T-helper 1 cell treated with Interleukin-12 subunit alpha and Interleukin-12 subunit beta and Interleukin-4 antibody, amounts not matched to agents 30 μg/mL and 1 μg/mL, for 36 hours (primary cell): ENCODE data around the gene RCAN2.
"Not testable (repeated sequence)": the region's sequence is repeated elsewhere in the genome, so short reads cannot be mapped to it uniquely, and the experiment has no call there.

Experiments
- H3K27ac Mint-ChIP-seq: one replicate; pipeline ENCODE4 v1.8.0; 2021; ENCODE audit warnings: mild to moderate bottlenecking, mixed read lengths
- H3K27me3 Mint-ChIP-seq: one replicate; pipeline ENCODE4 v1.8.0; 2021; ENCODE audit warnings: low read depth, mixed read lengths
- H3K36me3 Mint-ChIP-seq: one replicate; pipeline ENCODE4 v1.8.0; 2021; ENCODE audit warnings: low read depth, mixed read lengths
- H3K4me1 Mint-ChIP-seq: one replicate; pipeline ENCODE4 v1.8.0; 2021; ENCODE audit warnings: low read depth, mixed read lengths
- H3K4me3 Mint-ChIP-seq: one replicate; pipeline ENCODE4 v1.8.0; 2021; ENCODE audit warnings: mild to moderate bottlenecking, moderate library complexity, mixed read lengths
- H3K9me3 Mint-ChIP-seq: one replicate; pipeline ENCODE4 v1.8.0; 2021; ENCODE audit warnings: mixed read lengths

RCAN2 gene

DNA sequence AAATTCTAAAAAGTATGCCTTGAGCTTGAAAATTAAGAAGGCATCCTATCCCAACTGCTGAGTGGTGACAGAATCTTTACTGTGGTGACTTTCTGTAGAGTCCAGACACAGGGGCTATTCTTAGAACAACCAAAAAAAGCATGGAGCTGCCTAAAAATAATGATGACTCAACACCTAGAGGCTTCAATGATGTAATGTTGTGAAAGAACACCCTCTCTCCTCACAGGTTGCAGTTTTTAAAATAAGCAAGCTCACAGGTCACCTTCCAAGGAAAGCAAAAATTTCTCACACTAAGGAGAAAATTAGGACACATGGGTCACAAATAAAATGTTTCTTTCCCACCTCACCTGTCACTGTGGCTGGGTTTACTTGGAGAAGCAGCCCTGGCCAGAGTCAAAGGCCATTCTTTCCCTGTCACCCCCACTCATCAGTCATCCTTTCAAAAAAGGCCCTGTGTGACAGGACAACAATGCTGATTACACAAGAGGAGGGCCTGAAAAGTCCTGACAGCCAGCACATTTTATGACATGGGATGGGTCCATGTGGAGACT lies 53.5 kb downstream of the RCAN2 start:
- no peaks in the 10 kb centered on the region for H3K36me3 Mint-ChIP-seq
- no peaks in the 10 kb centered on the region for H3K9me3 Mint-ChIP-seq
- H3K27ac Mint-ChIP-seq: no peak overlapping the region
- peaks cover 7% of the 10 kb centered on the region for H3K27me3 Mint-ChIP-seq
- H3K4me3 Mint-ChIP-seq: no peak overlapping the region
- H3K4me1 Mint-ChIP-seq: no peaks in the 10 kb centered on the region

DNA sequence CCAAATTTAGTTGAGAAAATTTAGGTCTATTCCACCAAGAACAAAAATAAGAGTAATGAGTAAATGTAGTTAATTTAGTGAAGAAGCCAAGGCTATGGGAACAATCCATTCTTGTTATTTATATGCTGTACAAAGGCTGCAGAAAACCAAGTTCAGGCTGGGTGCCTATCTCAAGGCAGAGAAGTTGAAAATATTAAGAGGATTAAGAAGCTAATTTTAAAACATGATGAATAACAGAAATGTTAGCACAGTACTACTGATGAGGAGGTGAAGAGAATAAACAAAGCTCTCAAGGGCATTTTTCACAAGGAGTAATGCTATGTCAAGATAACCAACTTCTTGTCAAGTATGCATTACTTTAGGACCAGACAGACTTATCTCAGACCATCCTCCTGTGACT lies 68.6 kb downstream of the RCAN2 start:
- Mint-ChIP-seq H3K36me3 (no peaks in the 10 kb centered on the region), H3K27me3 (peaks cover 21% of the 10 kb centered on the region), H3K9me3 (no peaks in the 10 kb centered on the region), H3K4me1 (no peaks in the 10 kb centered on the region), H3K4me3 (no peak overlapping the region), H3K27ac (no peak overlapping the region)

DNA sequence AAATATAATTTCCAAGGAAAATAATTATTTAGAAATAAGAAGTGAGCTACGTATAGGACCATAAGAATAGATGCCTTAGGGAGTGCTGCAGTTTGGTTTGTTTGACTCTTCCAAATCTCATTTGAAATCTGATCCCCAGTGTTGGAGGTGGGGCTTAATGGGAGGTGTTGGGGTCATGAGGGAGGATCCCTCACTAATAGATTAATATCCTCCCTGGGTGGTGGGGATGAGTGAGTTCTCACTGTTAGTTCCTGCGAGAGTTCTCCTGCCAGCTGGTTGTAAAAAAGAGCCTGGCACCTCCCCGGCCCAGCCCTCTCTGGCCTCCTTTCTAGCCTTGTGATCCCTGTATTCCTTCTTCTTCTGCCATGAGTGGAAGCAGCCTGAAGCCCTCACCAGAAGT lies 69.3 kb downstream of the RCAN2 start:
- H3K9me3 Mint-ChIP-seq: no peaks in the 10 kb centered on the region
- H3K4me3 Mint-ChIP-seq: no peak overlapping the region
- H3K36me3 Mint-ChIP-seq: no peaks in the 10 kb centered on the region
- no peaks in the 10 kb centered on the region for H3K4me1 Mint-ChIP-seq
- H3K27me3 Mint-ChIP-seq: peaks cover 25% of the 10 kb centered on the region
- H3K27ac Mint-ChIP-seq: no peak overlapping the region

DNA sequence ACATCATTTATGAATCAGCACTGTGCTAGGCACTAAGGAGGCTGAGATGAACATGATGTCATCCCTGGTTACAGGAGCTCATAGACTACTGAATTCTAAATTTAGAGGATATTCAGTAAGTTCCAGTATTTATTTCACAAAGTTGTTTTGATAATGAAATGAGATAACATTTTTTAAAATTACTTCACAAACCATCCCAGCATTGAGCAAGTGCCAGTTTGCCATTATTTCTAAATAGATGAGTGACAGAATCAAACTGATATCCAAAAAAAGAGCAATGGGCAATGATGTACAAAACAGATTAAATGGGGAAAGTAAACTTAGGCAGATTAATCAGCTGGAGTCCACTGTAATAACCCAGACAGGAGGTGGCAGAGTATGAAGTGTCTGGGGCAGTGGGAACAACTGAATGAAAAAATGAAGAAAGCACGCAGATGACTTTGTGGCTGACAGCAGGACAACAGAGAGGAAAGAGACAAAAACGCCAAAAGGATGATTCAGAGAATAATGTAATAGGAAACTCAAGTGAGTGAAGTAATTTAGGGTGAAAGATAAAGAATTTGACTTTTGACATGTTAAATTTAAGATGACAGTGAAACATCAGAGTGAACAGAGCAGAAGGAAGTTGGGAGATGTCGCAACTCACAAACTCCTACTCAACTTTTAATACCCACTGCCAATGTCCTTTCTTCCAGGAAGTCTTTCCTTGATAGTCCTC lies 70.2 kb downstream of the RCAN2 start:
- no peaks in the 10 kb centered on the region for H3K4me1 Mint-ChIP-seq
- H3K4me3 Mint-ChIP-seq: no peak overlapping the region
- peaks cover 26% of the 10 kb centered on the region for H3K27me3 Mint-ChIP-seq
- H3K9me3 Mint-ChIP-seq: no peaks in the 10 kb centered on the region
- H3K36me3 Mint-ChIP-seq: no peaks in the 10 kb centered on the region
- no peak overlapping the region for H3K27ac Mint-ChIP-seq

DNA sequence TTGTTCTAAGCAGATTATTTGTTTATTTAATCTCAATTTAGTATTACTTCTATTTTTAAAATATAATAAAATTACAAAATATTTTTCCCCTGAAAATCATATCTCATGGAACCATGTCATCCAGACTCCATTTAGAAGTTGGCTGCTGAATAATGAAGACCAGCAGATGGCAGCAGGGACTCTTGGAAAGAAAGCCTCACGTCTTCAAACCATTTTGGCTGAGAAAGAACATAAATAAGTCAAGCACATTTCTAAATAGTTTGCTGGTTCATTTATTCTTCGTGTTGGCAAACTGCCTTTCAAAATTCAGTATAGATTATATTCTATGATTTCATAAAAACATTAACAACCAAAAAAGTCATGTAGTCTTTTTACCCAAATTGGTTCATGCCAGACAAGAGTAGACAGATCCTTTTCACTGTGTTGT lies 71.7 kb downstream of the RCAN2 start:
- no peaks in the 10 kb centered on the region for H3K9me3 Mint-ChIP-seq
- H3K27ac Mint-ChIP-seq: no peak overlapping the region
- no peaks in the 10 kb centered on the region for H3K4me1 Mint-ChIP-seq
- peaks cover 26% of the 10 kb centered on the region for H3K27me3 Mint-ChIP-seq
- H3K36me3 Mint-ChIP-seq: no peaks in the 10 kb centered on the region
- no peak overlapping the region for H3K4me3 Mint-ChIP-seq

DNA sequence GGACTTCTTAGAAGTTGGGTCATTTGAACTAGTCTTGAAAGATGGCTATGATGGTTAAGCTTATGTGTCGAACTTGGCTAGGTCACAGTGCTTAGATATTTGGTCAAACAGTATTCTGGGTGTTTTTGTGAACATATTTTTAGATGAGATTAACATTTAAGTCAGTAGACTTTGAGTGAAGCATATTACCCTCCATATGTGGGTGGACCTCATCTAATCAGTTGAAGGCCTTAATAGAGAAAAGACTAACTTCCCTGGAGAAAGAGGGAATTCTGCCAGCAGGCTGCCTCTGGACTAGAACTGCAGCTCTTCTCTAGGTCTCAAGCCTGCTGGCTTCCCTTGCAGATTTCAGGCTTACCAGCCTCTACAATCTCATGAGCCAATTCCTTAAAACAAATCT lies 76.9 kb downstream of the RCAN2 start:
- Mint-ChIP-seq H3K27ac (no peak overlapping the region), H3K36me3 (no peaks in the 10 kb centered on the region)

DNA sequence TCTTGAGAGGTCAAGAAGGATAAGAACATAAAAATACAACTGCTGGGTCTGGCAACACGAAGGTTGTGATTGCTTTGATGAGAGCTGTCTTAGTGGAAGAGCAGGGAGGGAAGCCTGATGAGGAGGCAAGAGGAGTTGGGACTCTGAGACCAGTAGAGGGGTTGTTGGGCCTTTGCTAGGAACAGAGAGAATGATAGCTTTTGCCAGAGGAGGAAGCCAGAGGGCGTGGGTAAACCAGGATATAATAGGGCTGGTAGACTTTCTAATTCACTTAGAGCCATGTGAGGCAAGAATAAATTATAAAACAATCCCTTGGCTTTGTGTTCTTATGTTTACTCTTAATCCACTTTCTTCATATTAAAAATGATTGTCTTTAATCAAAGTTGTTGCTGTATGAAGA lies 78.6 kb downstream of the RCAN2 start:
- Mint-ChIP-seq H3K4me3 (no peak overlapping the region), H3K27me3 (peaks cover 5% of the 10 kb centered on the region), H3K36me3 (no peaks in the 10 kb centered on the region), H3K4me1 (no peaks in the 10 kb centered on the region), H3K9me3 (no peaks in the 10 kb centered on the region), H3K27ac (no peak overlapping the region)

More for the DNA sequence above, 76.9 kb downstream of the RCAN2 start:
- H3K4me1 Mint-ChIP-seq: no peaks in the 10 kb centered on the region
- peaks cover 5% of the 10 kb centered on the region for H3K27me3 Mint-ChIP-seq
- H3K4me3 Mint-ChIP-seq: no peak overlapping the region
- H3K9me3 Mint-ChIP-seq: no peaks in the 10 kb centered on the region

DNA sequence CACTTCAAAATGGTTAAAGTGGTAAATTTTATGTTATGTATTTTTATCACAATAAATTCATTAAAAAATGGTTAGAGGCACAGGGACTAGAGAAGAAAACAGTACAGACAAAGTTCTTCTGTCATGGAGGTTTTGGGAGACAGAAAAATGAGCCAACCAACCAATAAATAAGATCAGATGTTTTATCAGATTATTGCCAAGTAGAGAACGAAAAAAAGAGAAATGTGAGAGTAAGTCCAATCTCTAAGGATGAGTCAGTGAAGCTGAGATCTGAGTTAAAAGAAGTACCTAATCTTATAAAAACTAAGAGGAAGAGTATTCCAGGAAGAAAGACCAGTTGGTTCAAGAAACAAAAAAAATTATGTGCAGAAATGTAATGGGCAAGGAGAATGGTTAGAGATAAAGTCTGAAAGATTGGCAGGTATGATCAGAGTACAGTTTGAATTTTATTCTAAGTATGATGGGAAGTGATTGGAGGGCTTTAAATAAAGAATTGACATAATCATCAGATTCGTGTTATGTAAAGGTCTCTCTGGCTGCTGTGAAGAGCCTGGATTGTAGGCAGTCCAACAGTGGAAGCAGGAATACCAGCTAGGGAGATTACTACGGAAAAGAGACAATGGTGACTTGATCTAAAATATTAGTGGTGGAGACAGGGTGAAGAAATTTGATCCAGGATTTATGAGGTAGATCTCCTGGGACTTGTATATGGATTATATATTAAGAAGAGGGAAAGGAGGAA lies 79.6 kb downstream of the RCAN2 start:
- no peak overlapping the region for H3K27ac Mint-ChIP-seq
- no peak overlapping the region for H3K4me3 Mint-ChIP-seq
- no peaks in the 10 kb centered on the region for H3K36me3 Mint-ChIP-seq
- no peaks in the 10 kb centered on the region for H3K27me3 Mint-ChIP-seq
- H3K9me3 Mint-ChIP-seq: no peaks in the 10 kb centered on the region
- H3K4me1 Mint-ChIP-seq: no peaks in the 10 kb centered on the region

DNA sequence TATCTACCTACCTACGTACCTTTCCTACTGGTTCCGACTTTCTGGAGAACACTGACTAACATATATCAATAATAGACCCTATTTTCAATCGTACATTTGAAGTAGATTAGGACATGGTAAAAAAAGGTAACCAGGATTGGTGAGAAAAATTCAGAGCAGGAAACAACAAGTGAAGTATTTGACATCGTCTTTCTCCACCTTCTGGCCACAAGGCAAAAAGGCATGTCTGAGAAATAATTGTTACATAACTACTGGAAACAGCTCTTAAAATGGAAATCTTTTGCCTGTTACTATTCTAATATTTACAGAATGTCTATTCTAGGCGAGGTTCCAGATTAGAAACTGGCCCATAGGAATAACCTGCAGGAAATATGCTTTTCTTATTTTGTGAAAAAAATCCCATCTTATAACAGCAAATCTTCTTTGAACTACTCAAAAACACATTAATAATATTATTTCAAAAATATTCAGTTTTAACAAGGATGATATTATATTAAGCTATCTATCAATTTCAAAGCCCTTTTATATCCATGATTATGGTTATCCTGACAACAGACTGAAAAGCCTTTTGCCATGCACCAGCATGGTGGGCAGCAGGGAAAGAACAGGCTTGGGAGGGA lies 80.8 kb downstream of the RCAN2 start:
- H3K36me3 Mint-ChIP-seq: no peaks in the 10 kb centered on the region
- no peak overlapping the region for H3K27ac Mint-ChIP-seq
- no peaks in the 10 kb centered on the region for H3K4me1 Mint-ChIP-seq
- H3K27me3 Mint-ChIP-seq: no peaks in the 10 kb centered on the region
- H3K9me3 Mint-ChIP-seq: no peaks in the 10 kb centered on the region
- no peak overlapping the region for H3K4me3 Mint-ChIP-seq

DNA sequence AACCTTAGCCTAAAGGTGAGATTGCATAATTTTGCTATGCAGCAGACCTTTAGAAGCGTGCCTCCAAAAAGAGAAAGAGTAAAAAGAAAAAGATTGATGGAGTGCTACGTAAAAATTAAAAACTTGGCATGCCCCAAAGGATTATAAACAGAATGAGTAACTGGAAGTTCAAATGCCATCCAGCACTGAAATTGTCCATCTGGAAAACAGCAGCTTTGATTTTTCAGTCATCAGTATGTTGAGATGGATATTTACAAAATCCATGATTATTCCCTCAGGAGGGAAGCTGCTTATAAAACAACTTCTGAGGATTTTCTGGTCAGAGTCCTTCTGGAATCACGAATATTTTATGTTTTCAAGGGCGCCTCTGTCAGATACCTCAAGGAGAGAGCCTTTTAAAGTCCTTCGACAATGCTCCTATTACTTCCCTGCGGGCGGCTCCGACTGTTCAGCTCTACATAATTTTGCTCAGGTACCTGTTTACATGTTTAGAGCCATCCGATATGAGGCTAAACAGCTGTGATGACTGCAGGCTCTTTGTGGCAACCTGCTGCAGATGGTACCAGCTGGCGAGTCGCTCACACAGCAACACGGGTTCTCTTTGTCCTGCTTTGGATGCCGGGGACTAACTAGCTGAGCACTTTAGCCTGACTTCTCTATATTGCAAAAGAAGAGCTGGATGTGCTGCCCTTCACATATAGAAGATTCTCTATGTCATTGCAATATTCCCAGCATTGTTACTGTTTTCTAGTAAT lies 83.3 kb downstream of the RCAN2 start:
- no peak overlapping the region for H3K27ac Mint-ChIP-seq
- H3K27me3 Mint-ChIP-seq: no peaks in the 10 kb centered on the region
- H3K9me3 Mint-ChIP-seq: no peaks in the 10 kb centered on the region
- no peaks in the 10 kb centered on the region for H3K4me1 Mint-ChIP-seq
- no peak overlapping the region for H3K4me3 Mint-ChIP-seq
- no peaks in the 10 kb centered on the region for H3K36me3 Mint-ChIP-seq

DNA sequence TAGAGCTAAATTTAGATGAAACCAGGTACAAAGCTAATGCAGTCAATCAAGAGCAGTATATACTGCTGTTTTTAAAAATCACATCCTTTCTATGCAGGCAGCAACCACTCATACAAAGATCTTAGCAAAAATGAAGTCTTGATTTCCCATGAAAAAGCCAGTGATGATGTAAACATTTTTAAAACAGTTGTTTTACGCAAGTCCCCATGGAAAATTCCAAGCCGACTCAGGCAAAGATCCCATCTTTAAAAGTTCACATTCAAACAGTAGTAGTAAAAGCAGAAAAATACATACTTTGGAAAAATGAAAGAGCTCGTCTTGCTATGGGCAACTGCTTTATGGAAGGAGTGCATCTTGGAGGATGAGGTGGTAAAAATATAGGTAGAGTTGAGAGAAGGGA lies 84.0 kb downstream of the RCAN2 start:
- Mint-ChIP-seq H3K27me3 (no peaks in the 10 kb centered on the region), H3K27ac (no peak overlapping the region), H3K36me3 (no peaks in the 10 kb centered on the region), H3K4me3 (no peak overlapping the region), H3K9me3 (no peaks in the 10 kb centered on the region), H3K4me1 (no peaks in the 10 kb centered on the region)

DNA sequence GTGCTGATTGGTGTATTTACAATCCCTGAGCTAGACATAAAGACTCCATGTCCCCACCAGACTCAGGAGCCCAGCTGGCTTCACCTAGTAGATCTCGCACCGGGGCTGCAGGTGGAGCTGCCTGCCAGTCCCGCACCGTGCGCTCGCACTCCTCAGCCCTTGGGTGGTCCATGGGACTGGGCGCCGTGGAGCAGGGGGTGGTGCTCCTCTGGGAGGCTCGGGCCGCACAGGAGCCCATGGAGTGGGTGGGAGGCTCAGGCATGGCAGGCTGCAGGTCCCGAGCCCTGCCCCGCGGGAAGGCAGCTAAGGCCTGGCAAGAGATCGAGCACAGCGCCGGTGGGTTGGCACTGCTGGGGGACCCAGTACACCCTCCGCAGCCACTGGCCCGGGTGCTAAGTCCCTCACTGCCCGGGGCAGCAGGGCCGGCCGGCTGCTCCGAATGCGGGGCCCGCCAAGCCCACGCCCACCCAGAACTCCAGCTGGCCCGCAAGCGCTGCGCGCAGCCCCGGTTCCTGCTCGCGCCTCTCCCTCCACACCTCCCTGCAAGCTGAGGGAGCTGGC lies 85.5 kb downstream of the RCAN2 start:
- not testable (repeated sequence) for H3K9me3 Mint-ChIP-seq, H3K36me3 Mint-ChIP-seq, H3K27ac Mint-ChIP-seq, H3K4me1 Mint-ChIP-seq, H3K27me3 Mint-ChIP-seq, H3K4me3 Mint-ChIP-seq

DNA sequence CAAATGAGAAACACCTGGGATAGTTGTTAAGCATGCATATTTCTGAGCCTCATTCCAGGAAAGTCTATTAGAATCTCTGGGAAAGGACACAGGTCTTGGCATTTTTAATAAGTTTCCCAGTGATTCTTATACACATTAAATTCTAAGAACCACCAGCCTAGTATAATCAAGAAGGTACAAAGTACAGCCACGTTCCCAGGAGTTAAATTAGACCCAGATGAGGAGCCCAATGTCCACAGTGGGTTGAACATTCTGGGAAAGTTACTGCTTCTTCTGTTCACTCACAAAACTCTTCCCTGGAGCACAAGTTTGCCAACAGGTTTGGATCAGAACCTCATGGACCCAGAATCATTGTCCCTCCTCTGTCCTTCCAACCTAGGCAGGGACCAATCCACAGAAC lies 90.4 kb downstream of the RCAN2 start:
- no peaks in the 10 kb centered on the region for H3K9me3 Mint-ChIP-seq
- peaks cover 12% of the 10 kb centered on the region for H3K27me3 Mint-ChIP-seq
- no peak overlapping the region for H3K27ac Mint-ChIP-seq
- no peaks in the 10 kb centered on the region for H3K4me1 Mint-ChIP-seq
- H3K36me3 Mint-ChIP-seq: no peaks in the 10 kb centered on the region
- no peak overlapping the region for H3K4me3 Mint-ChIP-seq

DNA sequence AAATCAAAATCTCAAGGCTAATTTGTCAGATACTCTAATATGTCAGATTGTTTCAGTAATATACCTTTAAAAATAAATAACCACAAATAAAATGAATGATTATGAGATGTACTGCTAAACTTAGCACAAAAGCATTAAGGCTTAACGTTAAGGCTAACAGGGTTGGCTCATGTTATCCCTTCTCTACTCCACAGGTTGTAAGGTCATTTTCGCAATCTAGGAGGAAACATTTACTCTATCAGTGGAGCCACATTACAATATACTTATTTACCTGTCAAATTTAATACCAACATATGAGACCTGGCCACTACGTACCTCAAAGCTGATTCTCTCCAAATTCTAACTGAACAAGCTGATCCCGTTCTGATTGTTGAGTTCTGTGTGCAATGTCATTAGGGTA lies 95.7 kb downstream of the RCAN2 start:
- H3K27ac Mint-ChIP-seq: no peak overlapping the region

More for the DNA sequence above, 95.7 kb downstream of the RCAN2 start:
- Mint-ChIP-seq H3K4me1 (no peaks in the 10 kb centered on the region), H3K9me3 (no peaks in the 10 kb centered on the region), H3K27me3 (peaks cover 41% of the 10 kb centered on the region), H3K4me3 (no peak overlapping the region), H3K36me3 (no peaks in the 10 kb centered on the region)
